Right lobe of liver (tissue), 6 donors: ENCODE measurements around the gene NLGN1. TPM values are rescaled to one million over a fixed set of nuclear protein-coding genes. Genes with fewer than 3 reads are reported as not detected.

ENCODE experiments used
- ATAC-seq, 4 donors: fragments of 200-7000 bp; cut with Tn5 transposase; one replicate each; pipeline ENCODE4 v1.9.1; 2020; ENCODE audit warnings: mild to moderate bottlenecking in 4 of 4, moderate library complexity in 4 of 4
- DNase-seq, 3 donors: peaks; one replicate each; pipeline ENCODE4 v3.0.0-alpha.2; 2020
- H3K27ac ChIP-seq, 3 donors: fragments of 200-600 bp; one replicate each; pipeline ENCODE4 v1.8.0; 2022
- H3K27me3 ChIP-seq, 2 donors: fragments of 200-600 bp; one replicate each; pipeline ENCODE4 v1.8.0; 2022
- H3K36me3 ChIP-seq, 4 donors: fragments of 200-600 bp; sonication (generic) in 1 of 4; one replicate each; pipeline versions ENCODE4 v1.5.1 to v1.8.0; 2017 to 2022; ENCODE audit warnings: control low read depth in 1 of 4
- H3K4me1 ChIP-seq, 4 donors: fragments of 200-600 bp; sonication (generic) in 1 of 4; one replicate each; pipeline versions ENCODE4 v1.5.1 to v1.8.0; 2017 to 2022; ENCODE audit warnings: control low read depth in 1 of 4
- H3K4me3 ChIP-seq, 3 donors: fragments of 200-600 bp; one replicate each; pipeline ENCODE4 v1.8.0; 2022
- H3K9me3 ChIP-seq, 4 donors: fragments of 200-600 bp; sonication (generic) in 1 of 4; one replicate each; pipeline versions ENCODE4 v1.5.1 to v1.8.0; 2017 to 2022; ENCODE audit warnings: control low read depth in 1 of 4
- CTCF ChIP-seq, 4 donors: fragments of 200-600 bp in 3 of 4; fragments of 450-650 bp in 1 of 4; IDR thresholded peaks; one replicate each; pipeline versions ENCODE4 v1.5.1 to v1.8.0; 2016 to 2022; ENCODE audit warnings: antibody characterized with exemption in 4 of 4, mild to moderate bottlenecking in 2 of 4
- POLR2A ChIP-seq: fragments of 450-650 bp; IDR thresholded peaks from one replicate; pipeline ENCODE4 v1.6.1; 2017; ENCODE audit warnings: antibody characterized with exemption, mild to moderate bottlenecking
- WGBS: methylation state at CpG from one replicate; pipeline ENCODE4 v1.1.6; 2018; ENCODE audit warnings: low coverage, low lambda C conversion rate; ENCODE audit not compliant: insufficient coverage; ENCODE audit errors: missing lambda C conversion rate; 5-methylcytosine and 5-hydroxymethylcytosine counted together
- intact Hi-C, 2 donors: fragments of 100-400 bp; cut with DNase I; formaldehyde crosslinking; loops; one replicate each; pipeline versions ENCODE4 v1.11.2 to v1.14.1; 2022
- total RNA-seq, 6 experiments: library from RNA; depleted of rRNA in 2 of 6; stranded (reverse); fragments of >200 nt in 2 of 6; fragmentation: NEBNext Ultra II Directional in 3 of 6; extraction: Animal tissue kit (Norgen Biotek cat#: 25700) in 3 of 6; gene quantifications; one replicate each; pipeline versions ENCODE4 v1.1.0 to v1.2.4, GENCODE V29; 2016 to 2023
- donor health status: DM: no; HTN: yes; CAD: no.
- donor health status: DM: no; HTN: no; CAD: no.
- donor health status: DM: no; HTN: no; CAD: no.
- donor health status: DM: no; HTN: yes; CAD: no.
- donor health status: DM: no; HTN: yes; CAD: no.

Gene NLGN1
- total RNA-seq, 6 experiments from 2014 or later, result 0.02 to 0.12 TPM; not detected in 4

- WGBS, result 44% methylated on average over 3 of the region's 3 CpGs
- Histone ChIP-seq H3K27me3 (no peaks in the 10 kb centered on the region), H3K4me1 (no peaks in the 10 kb centered on the region), H3K36me3 (no peaks in the 10 kb centered on the region), H3K4me3 (no peak overlapping the region), H3K27ac (no peak overlapping the region), H3K9me3 (no peaks in the 10 kb centered on the region)
- no peak for DNase-seq
- intact Hi-C loops, result no loop called here
- ATAC-seq, result no peak
- no peak for TF ChIP-seq CTCF (IDR thresholded peaks at IDR 0.05)
- no peak for TF ChIP-seq POLR2A
These were observed 417.3 kb downstream of the NLGN1 start for GRCh38 chr3:173814809-173815208.

- no peaks in the 10 kb centered on the region for H3K27me3 ChIP-seq
- no peak for DNase-seq
- ATAC-seq, result no peak
- no peak for TF ChIP-seq CTCF (IDR thresholded peaks at IDR 0.05)
- TF ChIP-seq POLR2A, result no peak
- no peak overlapping the region for H3K27ac ChIP-seq
- 40% methylated on average over 5 of the region's 5 CpGs for WGBS
- H3K36me3 ChIP-seq, result no peaks in the 10 kb centered on the region
- H3K4me3 ChIP-seq, result no peak overlapping the region
- H3K4me1 ChIP-seq, result no peaks in the 10 kb centered on the region
- no peaks in the 10 kb centered on the region for H3K9me3 ChIP-seq
- intact Hi-C loops, result no loop called here
These were observed 421.8 kb downstream of the NLGN1 start for GRCh38 chr3:173819368-173819767.

GRCh38 chr3:173823911-173824460, 426.4 kb downstream of the NLGN1 start:
- Histone ChIP-seq H3K27me3 (no peaks in the 10 kb centered on the region), H3K4me3 (no peak overlapping the region)

GRCh38 chr3:173825730-173826129, 428.2 kb downstream of the NLGN1 start:
- DNase-seq (no peak), ATAC-seq (no peak)
- Histone ChIP-seq H3K4me3 (no peak overlapping the region), H3K36me3 (no peaks in the 10 kb centered on the region), H3K27me3 (no peaks in the 10 kb centered on the region), H3K9me3 (no peaks in the 10 kb centered on the region), H3K4me1 (no peaks in the 10 kb centered on the region), H3K27ac (no peak overlapping the region)
- intact Hi-C loops, result no loop called here
- WGBS, result 10% methylated on average over 1 of the region's 1 CpG
- TF ChIP-seq POLR2A (no peak), CTCF (IDR thresholded peaks at IDR 0.05) (no peak)

More at GRCh38 chr3:173823911-173824460, 426.4 kb downstream of the NLGN1 start:
- Histone ChIP-seq H3K9me3 (no peaks in the 10 kb centered on the region), H3K4me1 (no peaks in the 10 kb centered on the region), H3K36me3 (no peaks in the 10 kb centered on the region), H3K27ac (no peak overlapping the region)
- intact Hi-C loops, result no loop called here
- TF ChIP-seq POLR2A, result no peak
- TF ChIP-seq CTCF (IDR thresholded peaks at IDR 0.05), result no peak
- 34% methylated on average over 1 of the region's 1 CpG for WGBS
- DNase-seq (no peak), ATAC-seq (no peak)

- Histone ChIP-seq H3K27me3 (no peaks in the 10 kb centered on the region), H3K4me3 (no peak overlapping the region), H3K9me3 (no peaks in the 10 kb centered on the region), H3K4me1 (no peaks in the 10 kb centered on the region), H3K27ac (no peak overlapping the region), H3K36me3 (no peaks in the 10 kb centered on the region)
- intact Hi-C loops, result no loop called here
- no peak for DNase-seq
- ATAC-seq, result no peak
- 47% methylated on average over 6 of the region's 6 CpGs for WGBS
- no peak for TF ChIP-seq POLR2A
- TF ChIP-seq CTCF (IDR thresholded peaks at IDR 0.05), result no peak
These were observed 428.9 kb downstream of the NLGN1 start for GRCh38 chr3:173826416-173826815.
